Ovary (tissue), 3 donors: Measurements from ENCODE around the gene FAM117B.

ENCODE experiments used
- CTCF ChIP-seq, 3 donors: fragments of 450-650 bp in 2 of 3; fragments of 200-600 bp in 1 of 3; IDR thresholded peaks; one replicate each; pipeline versions ENCODE4 v1.5.1 to v1.8.0; 2016 to 2022; ENCODE audit warnings: antibody characterized with exemption in 3 of 3, mild to moderate bottlenecking in 1 of 3
- EP300 ChIP-seq: sonication (generic); formaldehyde crosslinking; IDR thresholded peaks from one replicate; pipeline ENCODE4 v1.6.1; 2017; ENCODE audit warnings: antibody characterized with exemption
- POLR2A ChIP-seq: fragments of 450-650 bp; IDR thresholded peaks from one replicate; pipeline ENCODE4 v1.6.1; 2017; ENCODE audit warnings: antibody characterized with exemption, mild to moderate bottlenecking, moderate library complexity
- donor health status: DM: no; HTN: no; CAD: no.

- TF ChIP-seq POLR2A (no peak), CTCF (IDR thresholded peaks at IDR 0.05) (no peak), EP300 (peak; percentile 34)
Measured at GRCh38 chr2:202815548-202816360, 181.0 kb downstream of the FAM117B start.
